ENCODE measurements around the gene C10orf120.

C10orf120 gene

GRCh38 chr10:122733931-122734665 is 34.5 kb upstream of the C10orf120 start:
- no peak for TF ChIP-seq CTCF (IDR thresholded peaks at IDR 0.05; ENCODE audit: insufficient read depth, low read length, poor library complexity, severe bottlenecking)
- H3K36me3 ChIP-seq (ENCODE audit: control insufficient read depth, insufficient read depth, low read length): no peaks in the 10 kb centered on the region
- no peak overlapping the region for H3K4me3 ChIP-seq (replicated peaks; ENCODE audit: low read depth, low read length)
- no peak for DNase-seq (ENCODE audit: extremely low read depth, insufficient read length)
- no peaks in the 10 kb centered on the region; the same call in 1 of the 2 replicates for H3K27me3 ChIP-seq (replicated peaks; ENCODE audit: control insufficient read depth, insufficient read depth, low read length)

GRCh38 chr10:122733443-122733842 is 33.8 kb upstream of the C10orf120 start:
- Histone ChIP-seq H3K36me3 (ENCODE audit: control insufficient read depth, insufficient read depth, low read length) (no peaks in the 10 kb centered on the region), H3K27me3 (replicated peaks; ENCODE audit: control insufficient read depth, insufficient read depth, low read length) (no peaks in the 10 kb centered on the region; the same call in 1 of the 2 replicates), H3K4me3 (replicated peaks; ENCODE audit: low read depth, low read length) (no peak overlapping the region)
- no peak for DNase-seq (ENCODE audit: extremely low read depth, insufficient read length)
- TF ChIP-seq CTCF (IDR thresholded peaks at IDR 0.05; ENCODE audit: insufficient read depth, low read length, poor library complexity, severe bottlenecking): no peak

- DNase-seq (ENCODE audit: extremely low read depth, insufficient read length): no peak
- Histone ChIP-seq H3K27me3 (replicated peaks; ENCODE audit: control insufficient read depth, insufficient read depth, low read length) (no peaks in the 10 kb centered on the region; the same call in 1 of the 2 replicates), H3K36me3 (ENCODE audit: control insufficient read depth, insufficient read depth, low read length) (no peaks in the 10 kb centered on the region), H3K4me3 (replicated peaks; ENCODE audit: low read depth, low read length) (no peak overlapping the region)
- TF ChIP-seq CTCF (IDR thresholded peaks at IDR 0.05; ENCODE audit: insufficient read depth, low read length, poor library complexity, severe bottlenecking): no peak
Measured at GRCh38 chr10:122730238-122730637, 30.6 kb upstream of the C10orf120 start.

- DNase-seq (ENCODE audit: extremely low read depth, insufficient read length): no peak
- Histone ChIP-seq H3K4me3 (replicated peaks; ENCODE audit: low read depth, low read length) (no peak overlapping the region), H3K36me3 (ENCODE audit: control insufficient read depth, insufficient read depth, low read length) (no peaks in the 10 kb centered on the region), H3K27me3 (replicated peaks; ENCODE audit: control insufficient read depth, insufficient read depth, low read length) (no peaks in the 10 kb centered on the region; the same call in 1 of the 2 replicates)
- no peak for TF ChIP-seq CTCF (IDR thresholded peaks at IDR 0.05; ENCODE audit: insufficient read depth, low read length, poor library complexity, severe bottlenecking)
Measured at GRCh38 chr10:122729126-122729525, 29.5 kb upstream of the C10orf120 start.

GRCh38 chr10:122727426-122727825 is 27.8 kb upstream of the C10orf120 start:
- no peak for TF ChIP-seq CTCF (IDR thresholded peaks at IDR 0.05; ENCODE audit: insufficient read depth, low read length, poor library complexity, severe bottlenecking)
- no peak for DNase-seq (ENCODE audit: extremely low read depth, insufficient read length)
- Histone ChIP-seq H3K36me3 (ENCODE audit: control insufficient read depth, insufficient read depth, low read length) (no peaks in the 10 kb centered on the region), H3K4me3 (replicated peaks; ENCODE audit: low read depth, low read length) (no peak overlapping the region), H3K27me3 (replicated peaks; ENCODE audit: control insufficient read depth, insufficient read depth, low read length) (no peaks in the 10 kb centered on the region; the same call in 1 of the 2 replicates)

Data from GM06990 (cell line).